Endodermal cell (in vitro differentiated cells): ENCODE results near the gene CHD9. TPM values are rescaled to one million over a fixed set of nuclear protein-coding genes. Genes with fewer than 3 reads are reported as not detected.

ENCODE experiments used
- DNase-seq: peaks from one replicate; pipeline ENCODE4 v3.0.0-alpha.2; 2017
- H3K27ac ChIP-seq: 2 replicates; pipeline ENCODE4 v1.5.1; 2013; ENCODE audit warnings: mild to moderate bottlenecking, low read depth, low read length, moderate library complexity
- H3K27me3 ChIP-seq: 2 replicates; pipeline ENCODE4 v1.6.1; 2013; ENCODE audit warnings: mild to moderate bottlenecking, low read length, moderate library complexity; ENCODE audit not compliant: insufficient read depth, control insufficient read depth, poor library complexity, severe bottlenecking
- H3K36me3 ChIP-seq: 2 replicates; pipeline ENCODE4 v1.7.0; 2013; ENCODE audit warnings: mild to moderate bottlenecking, low read length, moderate library complexity; ENCODE audit not compliant: control insufficient read depth, insufficient read depth
- H3K4me1 ChIP-seq: one replicate; pipeline ENCODE4 v1.7.0; 2013; ENCODE audit warnings: low read length; ENCODE audit not compliant: control insufficient read depth, insufficient read depth
- H3K4me3 ChIP-seq: 2 replicates; pipeline ENCODE4 v1.5.1; 2013; ENCODE audit warnings: mild to moderate bottlenecking, low read length, moderate library complexity
- H3K9ac ChIP-seq: 2 replicates; pipeline ENCODE4 v1.6.1; 2013; ENCODE audit warnings: mild to moderate bottlenecking, low read length, moderate library complexity; ENCODE audit not compliant: poor library complexity, severe bottlenecking; ENCODE audit errors: extremely low read depth
- H3K9me3 ChIP-seq: 2 replicates; pipeline ENCODE4 v1.6.1; 2013; ENCODE audit warnings: mild to moderate bottlenecking, low read length, moderate library complexity; ENCODE audit not compliant: control insufficient read depth
- H3K27ac Mint-ChIP-seq: 2 replicates; pipeline ENCODE4 v1.8.0; 2020; ENCODE audit warnings: mixed read lengths
- H3K27me3 Mint-ChIP-seq: 2 replicates; pipeline ENCODE4 v1.8.0; 2021; ENCODE audit warnings: mild to moderate bottlenecking, mixed read lengths; ENCODE audit not compliant: insufficient read depth
- H3K36me3 Mint-ChIP-seq: 2 replicates; pipeline ENCODE4 v1.8.0; 2020; ENCODE audit warnings: low read depth, mixed read lengths
- H3K4me1 Mint-ChIP-seq: 2 replicates; pipeline ENCODE4 v1.8.0; 2020; ENCODE audit warnings: mixed read lengths
- H3K4me3 Mint-ChIP-seq: 2 replicates; pipeline ENCODE4 v1.8.0; 2020; ENCODE audit warnings: mild to moderate bottlenecking, moderate library complexity, mixed read lengths
- H3K9me3 Mint-ChIP-seq: 2 replicates; pipeline ENCODE4 v1.8.0; 2020; ENCODE audit warnings: mild to moderate bottlenecking, mixed read lengths
- WGBS, 2 experiments: methylation state at CpG; one replicate each; pipeline versions ENCODE4 v1.1.5 to v1.1.7; 2013; ENCODE audit warnings: missing lambda C conversion rate in 2 of 2, mixed read lengths in 1 of 2; ENCODE audit not compliant: insufficient coverage in 1 of 2, insufficient read length in 1 of 2; 5-methylcytosine and 5-hydroxymethylcytosine counted together
- total RNA-seq, 2 donors: library from RNA; stranded (reverse); fragmentation: NEBNext Ultra II Directional in 1 of 2; extraction: Animal tissue kit (Norgen Biotek cat#: 25700) in 1 of 2; gene quantifications; 2 replicates in 1 of 2; 3 replicates in 1 of 2; pipeline ENCODE4 v1.2.1, GENCODE V29; 2021
- TF ChIP-seq, protein P1 (sequence below): fragments of 200-600 bp; sonication (generic); conservative IDR thresholded peaks from 2 replicates; pipeline ENCODE4 v1.5.0; 2021; ENCODE audit warnings: antibody characterized with exemption, mild to moderate bottlenecking

CHD9 gene
- total RNA-seq, 2 donors from 2014 or later = 36.8 to 40.5 TPM

DNA sequence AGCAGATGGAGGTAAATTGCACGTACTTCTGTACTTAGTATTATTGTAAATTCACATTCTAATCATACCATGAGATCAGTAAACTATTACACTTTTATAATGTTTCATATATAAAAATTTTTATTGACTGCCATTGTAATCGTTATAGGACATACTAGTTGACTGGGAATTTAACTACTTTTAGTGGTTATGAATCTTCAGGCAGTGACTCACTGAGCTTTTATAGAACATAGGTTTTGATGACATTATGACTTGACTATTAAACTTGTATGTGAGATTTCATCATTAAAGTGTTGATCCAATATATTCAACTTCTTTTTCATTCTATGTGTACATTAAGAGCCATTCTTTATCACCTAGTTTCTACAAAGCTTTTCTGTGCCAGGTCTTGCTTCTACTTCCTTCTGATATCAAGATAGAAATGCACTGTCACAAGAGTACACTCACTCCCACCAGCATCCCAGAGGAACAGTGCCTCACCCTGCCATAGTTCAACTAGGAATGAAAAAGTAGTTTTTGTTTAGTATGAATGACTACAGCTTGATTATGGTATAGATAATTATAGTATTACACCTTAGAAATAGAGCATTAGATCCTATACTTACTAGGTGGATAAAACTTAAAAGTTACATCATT is 237.1 kb downstream of the CHD9 start:
- no peak overlapping the region for H3K27ac Mint-ChIP-seq
- WGBS, 2 experiments = 76% methylated on average over 1 of the region's 2 CpGs; no CpG with 5 or more reads in 1 of the 2 experiments
- H3K27ac ChIP-seq = no peak overlapping the region

DNA sequence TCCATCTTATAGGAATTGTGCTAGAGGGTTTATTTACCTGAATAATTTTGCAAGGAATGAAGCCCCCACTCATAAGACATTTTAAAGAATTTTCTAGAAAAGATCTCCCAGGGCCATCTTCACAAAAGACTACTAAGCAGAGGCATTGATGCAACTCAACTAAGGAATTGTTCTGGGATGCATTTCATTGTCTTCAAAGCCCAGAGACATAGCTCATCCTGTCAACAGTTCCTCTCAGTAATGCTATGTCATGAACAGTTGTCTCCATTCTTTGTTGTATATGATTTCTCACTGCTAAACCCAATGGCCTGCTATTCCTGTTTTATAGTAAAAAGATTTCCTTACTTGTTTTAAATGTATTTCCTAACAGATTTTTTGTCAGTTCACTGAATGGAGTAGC is 242.7 kb downstream of the CHD9 start:
- no peak overlapping the region for H3K4me3 Mint-ChIP-seq
- no peaks in the 10 kb centered on the region for H3K27me3 ChIP-seq
- H3K36me3 ChIP-seq = peaks cover 83% of the 10 kb centered on the region

More for the DNA sequence above, 237.1 kb downstream of the CHD9 start:
- peaks cover 92% of the 10 kb centered on the region for H3K36me3 ChIP-seq
- Mint-ChIP-seq H3K9me3 (no peaks in the 10 kb centered on the region), H3K4me1 (no peaks in the 10 kb centered on the region), H3K4me3 (no peak overlapping the region), H3K27me3 (no peaks in the 10 kb centered on the region), H3K36me3 (peaks cover 62% of the 10 kb centered on the region)
- no peak overlapping the region for H3K9ac ChIP-seq
- TF ChIP-seq, protein P1, sequence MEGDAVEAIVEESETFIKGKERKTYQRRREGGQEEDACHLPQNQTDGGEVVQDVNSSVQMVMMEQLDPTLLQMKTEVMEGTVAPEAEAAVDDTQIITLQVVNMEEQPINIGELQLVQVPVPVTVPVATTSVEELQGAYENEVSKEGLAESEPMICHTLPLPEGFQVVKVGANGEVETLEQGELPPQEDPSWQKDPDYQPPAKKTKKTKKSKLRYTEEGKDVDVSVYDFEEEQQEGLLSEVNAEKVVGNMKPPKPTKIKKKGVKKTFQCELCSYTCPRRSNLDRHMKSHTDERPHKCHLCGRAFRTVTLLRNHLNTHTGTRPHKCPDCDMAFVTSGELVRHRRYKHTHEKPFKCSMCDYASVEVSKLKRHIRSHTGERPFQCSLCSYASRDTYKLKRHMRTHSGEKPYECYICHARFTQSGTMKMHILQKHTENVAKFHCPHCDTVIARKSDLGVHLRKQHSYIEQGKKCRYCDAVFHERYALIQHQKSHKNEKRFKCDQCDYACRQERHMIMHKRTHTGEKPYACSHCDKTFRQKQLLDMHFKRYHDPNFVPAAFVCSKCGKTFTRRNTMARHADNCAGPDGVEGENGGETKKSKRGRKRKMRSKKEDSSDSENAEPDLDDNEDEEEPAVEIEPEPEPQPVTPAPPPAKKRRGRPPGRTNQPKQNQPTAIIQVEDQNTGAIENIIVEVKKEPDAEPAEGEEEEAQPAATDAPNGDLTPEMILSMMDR = no peak
- H3K4me1 ChIP-seq = no peaks in the 10 kb centered on the region
- H3K27me3 ChIP-seq = no peaks in the 10 kb centered on the region
- H3K9me3 ChIP-seq = no peaks in the 10 kb centered on the region
- no peak for DNase-seq
- no peak overlapping the region for H3K4me3 ChIP-seq

DNA sequence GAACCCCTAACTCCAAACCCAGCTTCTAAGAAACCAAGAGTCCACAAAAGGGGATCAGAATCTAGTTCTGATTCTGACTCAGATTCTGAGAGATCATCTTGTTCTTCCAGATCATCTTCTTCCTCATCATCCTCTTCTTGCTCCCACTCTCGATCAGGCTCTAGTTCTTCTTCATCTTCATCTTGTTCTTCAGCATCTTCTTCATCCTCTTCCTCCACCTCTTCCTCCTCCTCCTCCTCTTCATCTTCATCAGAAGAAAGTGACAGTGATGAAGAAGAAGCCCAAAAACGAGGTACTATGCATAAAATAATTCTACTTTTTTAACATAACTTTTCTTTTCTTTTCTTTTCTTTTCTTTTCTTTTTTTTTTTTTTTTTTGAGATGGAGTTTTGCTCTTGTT is 249.5 kb downstream of the CHD9 start:
- Histone ChIP-seq H3K27me3 (no peaks in the 10 kb centered on the region), H3K9me3 (no peaks in the 10 kb centered on the region), H3K4me3 (no peak overlapping the region), H3K4me1 (no peaks in the 10 kb centered on the region), H3K36me3 (peaks cover 80% of the 10 kb centered on the region), H3K9ac (no peak overlapping the region), H3K27ac (no peak overlapping the region)
- peaks cover under 1% of the 10 kb centered on the region for H3K4me1 Mint-ChIP-seq
- H3K27me3 Mint-ChIP-seq = no peaks in the 10 kb centered on the region
- H3K9me3 Mint-ChIP-seq = no peaks in the 10 kb centered on the region
- H3K27ac Mint-ChIP-seq = no peak overlapping the region
- DNase-seq = no peak
- no peak overlapping the region for H3K4me3 Mint-ChIP-seq
- TF ChIP-seq, protein P1 = no peak
- peaks cover 52% of the 10 kb centered on the region for H3K36me3 Mint-ChIP-seq
- 67 to 89% methylated on average over 1 to 2 of the region's 2 CpGs for WGBS, 2 experiments

More for the DNA sequence above, 242.7 kb downstream of the CHD9 start:
- Mint-ChIP-seq H3K4me1 (no peaks in the 10 kb centered on the region), H3K36me3 (peaks cover 57% of the 10 kb centered on the region), H3K27me3 (no peaks in the 10 kb centered on the region), H3K9me3 (no peaks in the 10 kb centered on the region), H3K27ac (no peak overlapping the region)
- DNase-seq = no peak
- Histone ChIP-seq H3K9me3 (no peaks in the 10 kb centered on the region), H3K9ac (no peak overlapping the region), H3K4me1 (peaks cover 2% of the 10 kb centered on the region), H3K4me3 (no peak overlapping the region), H3K27ac (no peak overlapping the region)
- TF ChIP-seq, protein P1 = no peak
